GM21737 (cell line): ENCODE data around the gene LRRC7.
"Not testable (repeated sequence)": the region's sequence is repeated elsewhere in the genome, so short reads cannot be mapped to it uniquely, and the experiment has no call there.

Source experiments
- ATAC-seq: cut with Tn5 transposase; IDR thresholded peaks from one replicate; pipeline ENCODE4 v1.9.1; 2021; ENCODE audit warnings: mild to moderate bottlenecking, moderate library complexity; ENCODE audit not compliant: unreplicated experiment

The LRRC7 gene

DNA sequence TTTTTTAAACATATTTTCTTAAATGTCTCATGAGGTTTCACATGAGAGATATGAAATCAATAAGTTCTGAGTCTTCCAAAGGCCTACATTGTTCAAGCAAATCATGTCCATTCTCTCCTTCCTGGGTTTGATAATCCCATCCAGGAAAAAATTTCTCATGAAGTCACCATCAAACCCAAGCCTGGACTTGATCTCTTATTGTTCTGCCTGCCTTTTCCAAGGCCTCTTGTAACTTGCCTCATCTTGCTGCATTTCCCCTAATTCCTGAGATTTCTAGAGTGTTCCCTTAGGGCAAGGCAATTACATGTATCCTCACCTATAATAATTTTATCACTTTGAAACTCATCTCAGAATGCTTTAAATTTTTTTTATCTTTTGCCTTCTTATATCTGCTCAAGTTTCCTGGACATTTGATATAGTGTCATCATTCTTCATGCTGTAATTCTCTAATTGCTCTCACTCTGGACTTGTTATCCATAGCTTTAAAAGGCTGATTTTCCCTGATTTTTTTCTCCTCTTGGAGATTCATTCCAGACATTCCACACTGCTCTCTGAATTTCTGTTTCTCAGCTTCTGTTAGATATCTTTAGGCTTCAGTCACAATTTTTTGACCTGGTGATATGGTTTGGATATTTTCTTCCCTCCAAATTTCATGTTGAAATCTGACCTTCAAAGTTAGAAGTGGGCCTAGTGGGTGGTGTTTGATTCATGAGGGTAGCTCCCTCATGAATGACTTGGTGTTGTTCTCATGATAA is 126.4 kb downstream of the LRRC7 start:
- no peak for ATAC-seq

DNA sequence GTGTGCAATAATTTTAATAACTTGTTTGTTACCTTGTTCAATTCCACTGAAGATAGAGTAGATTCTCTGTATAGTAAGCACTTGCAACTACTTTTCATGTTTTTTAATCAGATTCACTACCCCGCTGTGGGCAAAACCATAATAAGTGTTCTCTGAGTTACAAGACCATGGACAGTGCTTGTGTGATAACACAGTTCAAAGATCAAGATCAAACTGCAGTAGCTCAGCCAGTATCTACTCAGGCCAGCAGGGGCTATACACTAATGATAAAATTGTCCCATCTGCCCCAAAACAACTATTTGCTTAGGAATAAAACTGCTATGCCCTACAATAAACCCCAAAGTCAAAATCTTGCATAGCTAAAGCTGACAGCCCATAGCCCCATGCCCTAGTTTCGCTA is 129.6 kb downstream of the LRRC7 start:
- no peak for ATAC-seq

DNA sequence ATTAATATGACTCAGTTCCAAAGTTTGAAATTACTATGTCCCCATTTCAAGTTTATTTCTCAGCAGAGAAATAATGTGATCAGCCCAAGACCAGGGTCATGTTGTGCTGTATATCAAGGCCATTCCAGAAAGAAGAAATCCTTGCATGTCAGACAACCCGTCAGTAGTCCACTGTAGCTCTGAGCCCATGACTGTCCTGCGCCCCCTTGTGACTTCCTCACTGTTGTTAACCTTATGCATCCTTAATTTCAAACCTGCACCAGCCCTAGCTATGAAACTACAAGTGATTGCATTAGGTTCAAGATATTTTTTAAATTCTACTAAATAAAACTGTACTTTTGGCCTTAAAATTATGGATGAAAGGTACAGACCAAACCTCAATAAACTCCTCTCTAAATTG is 133.0 kb downstream of the LRRC7 start:
- no peak for ATAC-seq

DNA sequence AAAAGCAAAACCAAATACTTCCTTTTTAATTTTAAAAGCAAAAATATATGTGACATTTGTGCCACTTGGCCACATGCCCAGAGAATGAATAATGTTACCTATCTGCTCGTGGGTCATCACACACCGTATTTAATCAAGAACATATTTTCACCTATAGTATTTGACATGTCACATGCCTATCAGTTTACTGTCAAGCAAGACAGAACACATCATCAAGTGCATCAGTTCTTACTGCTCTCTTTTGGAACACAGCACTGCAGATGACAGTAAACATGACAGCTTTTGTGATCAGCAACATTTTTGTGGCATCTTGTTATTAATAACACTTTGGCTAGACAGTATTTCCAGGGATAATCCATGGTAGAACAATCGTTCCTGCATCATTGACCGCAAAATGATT is 134.4 kb downstream of the LRRC7 start:
- ATAC-seq = no peak

DNA sequence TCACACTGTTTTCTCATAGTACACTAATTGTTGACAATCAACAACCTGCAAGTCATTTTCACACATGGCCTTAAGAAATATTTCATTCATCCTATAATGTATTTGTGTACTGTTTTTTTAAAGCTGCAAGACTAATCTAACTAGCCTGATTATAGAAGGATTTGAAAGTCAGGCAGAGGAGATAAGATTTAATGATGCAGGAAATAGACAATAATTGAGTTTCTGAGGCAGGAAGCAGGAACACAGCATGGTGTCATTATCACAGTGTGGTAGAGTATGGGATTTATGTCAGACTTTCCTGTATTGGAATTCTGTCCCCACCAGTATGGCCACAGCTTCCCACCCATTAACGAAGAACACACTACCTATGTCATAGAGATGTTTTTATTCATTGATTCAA is 138.8 kb downstream of the LRRC7 start:
- ATAC-seq = no peak

DNA sequence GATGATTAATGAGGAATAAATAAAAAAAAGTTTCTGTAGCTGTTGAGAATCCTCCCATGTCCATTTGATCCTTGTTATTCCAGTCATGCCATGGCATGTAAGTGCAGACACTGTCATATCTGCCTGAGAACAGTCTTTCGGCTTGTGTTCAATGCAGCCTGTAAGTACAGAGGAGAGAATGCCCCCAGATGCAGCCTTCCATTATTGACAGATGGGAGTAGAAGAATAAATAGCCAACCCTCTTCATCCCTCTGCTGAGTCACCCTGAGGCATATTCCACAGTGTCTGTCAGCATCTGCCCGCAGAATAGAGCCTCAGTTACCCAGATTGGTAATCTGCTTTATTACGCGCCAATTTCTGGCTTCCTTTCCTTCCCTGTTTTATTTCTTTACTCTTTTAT is 139.4 kb downstream of the LRRC7 start:
- no peak for ATAC-seq

DNA sequence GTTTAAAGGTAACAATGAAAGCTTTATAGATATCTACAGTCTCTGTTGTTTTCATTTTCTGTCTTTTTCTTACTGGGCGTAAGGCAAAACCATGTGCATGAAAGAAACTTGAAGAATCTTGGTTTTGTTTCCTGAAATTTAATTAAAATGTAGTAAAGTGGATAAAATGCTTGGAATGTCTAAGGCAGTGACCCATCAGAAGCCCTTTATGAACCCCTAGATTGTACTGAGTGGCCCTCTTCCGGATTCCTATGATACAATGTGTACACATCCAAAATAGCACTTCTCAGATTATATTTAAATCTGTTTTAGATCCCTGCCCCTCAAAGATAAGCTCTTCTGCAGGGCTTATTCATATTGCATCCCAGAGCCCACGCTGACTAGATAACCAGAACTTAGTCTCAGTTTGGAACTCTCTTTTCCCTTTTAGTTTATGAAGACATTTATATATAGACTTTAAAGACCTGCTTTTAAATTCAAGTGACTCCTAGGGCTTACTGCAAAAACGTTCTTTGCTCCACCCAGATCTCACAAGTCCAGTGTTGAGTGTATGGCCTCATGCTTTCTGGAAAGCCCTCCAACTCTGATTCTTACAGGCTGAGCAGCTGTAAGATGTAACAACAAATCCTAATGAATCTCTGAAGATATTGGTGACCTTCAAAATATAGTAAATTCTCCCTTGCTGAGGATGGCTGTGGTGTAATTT is 142.9 kb downstream of the LRRC7 start:
- no peak for ATAC-seq

DNA sequence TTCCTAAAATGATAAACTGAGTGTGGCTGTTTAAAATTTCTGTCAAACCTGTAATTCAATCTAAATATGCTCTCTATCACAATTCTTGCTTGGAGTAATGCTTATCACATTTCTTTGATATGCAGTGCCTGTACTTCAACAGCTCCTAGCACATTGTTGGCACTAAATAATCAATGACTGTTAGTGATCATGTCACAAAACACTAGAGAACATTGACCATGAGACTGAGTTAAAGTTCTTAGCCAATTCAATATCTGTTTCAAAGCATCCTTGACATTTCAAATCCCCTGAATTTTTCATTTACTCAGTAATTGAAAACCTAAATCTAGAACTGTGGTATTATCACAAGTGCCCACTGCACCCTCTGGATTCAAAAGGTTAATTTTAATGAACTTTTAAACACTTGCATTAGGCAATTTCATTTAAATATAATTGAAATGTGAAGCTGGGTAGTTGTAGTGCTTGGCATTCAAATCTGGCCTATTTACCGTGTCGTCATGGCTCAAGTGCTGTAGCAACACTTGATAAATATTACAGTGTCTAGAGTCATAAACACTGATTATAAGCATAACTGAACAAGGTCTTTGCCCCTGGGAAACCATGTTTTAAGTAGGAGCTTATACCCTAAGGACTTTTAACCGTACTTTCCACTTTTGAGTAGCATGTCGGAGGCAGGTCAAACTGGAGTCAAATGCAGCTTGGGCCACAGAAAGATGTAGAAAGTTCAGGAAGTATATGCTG is 143.6 kb downstream of the LRRC7 start:
- ATAC-seq = no peak

DNA sequence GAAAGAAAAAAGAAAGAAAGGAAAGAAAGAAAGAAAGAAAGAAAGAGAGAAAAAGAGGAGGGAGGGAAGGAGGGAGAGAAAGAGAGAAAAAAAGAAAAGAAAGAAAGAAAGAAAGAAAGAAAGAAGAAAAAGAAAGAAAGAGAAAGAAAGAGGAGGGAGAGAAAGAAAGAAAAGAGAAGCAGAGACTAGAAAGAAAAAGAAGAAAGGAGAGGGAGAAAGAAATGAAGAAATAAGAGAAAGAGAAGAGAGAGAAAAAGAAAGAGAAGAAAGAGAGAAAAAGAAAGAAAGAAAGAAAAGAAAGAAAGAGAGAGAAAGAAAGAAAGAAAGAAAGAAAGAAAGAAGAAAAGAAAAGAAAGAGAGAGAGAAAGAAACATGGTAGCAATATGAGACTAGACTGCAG is 150.1 kb downstream of the LRRC7 start:
- not testable (repeated sequence) for ATAC-seq

DNA sequence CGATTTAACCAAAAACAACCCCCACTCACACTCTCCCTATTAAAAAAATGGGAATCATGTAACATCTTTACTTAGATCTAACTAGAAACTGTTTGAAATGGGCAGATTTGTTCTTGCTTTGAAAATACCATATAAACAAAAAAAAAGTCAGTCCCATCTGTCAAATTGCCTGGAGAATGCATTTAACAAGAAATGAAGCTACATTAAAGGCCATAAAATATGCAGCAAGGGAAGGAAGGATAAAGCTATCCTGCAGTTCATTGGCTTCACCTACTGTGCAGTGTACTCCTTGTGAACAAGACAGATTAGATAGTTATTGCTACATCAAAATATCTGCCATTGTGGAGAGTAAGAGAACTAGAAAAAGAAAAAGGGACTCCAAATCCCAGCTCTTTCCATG is 160.5 kb downstream of the LRRC7 start:
- ATAC-seq = no peak

DNA sequence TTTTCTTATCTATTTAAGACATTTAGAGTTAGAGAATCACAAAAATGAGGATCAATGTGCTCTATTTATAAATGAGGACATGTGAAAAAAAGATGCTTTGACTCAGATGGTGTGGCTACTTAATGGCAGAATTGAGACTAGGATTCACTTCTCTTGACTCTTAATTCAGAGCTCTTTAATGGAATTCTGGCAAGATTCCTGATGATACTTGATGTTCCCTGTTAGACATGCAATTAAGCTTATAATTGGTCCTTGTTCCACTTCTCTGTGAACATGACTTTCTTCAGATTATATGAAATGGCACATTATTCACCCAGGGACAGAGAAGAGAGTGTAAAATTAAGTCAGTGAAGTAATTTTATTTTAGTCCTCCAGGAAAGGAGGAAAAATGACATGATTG is 165.3 kb downstream of the LRRC7 start:
- ATAC-seq = no peak

DNA sequence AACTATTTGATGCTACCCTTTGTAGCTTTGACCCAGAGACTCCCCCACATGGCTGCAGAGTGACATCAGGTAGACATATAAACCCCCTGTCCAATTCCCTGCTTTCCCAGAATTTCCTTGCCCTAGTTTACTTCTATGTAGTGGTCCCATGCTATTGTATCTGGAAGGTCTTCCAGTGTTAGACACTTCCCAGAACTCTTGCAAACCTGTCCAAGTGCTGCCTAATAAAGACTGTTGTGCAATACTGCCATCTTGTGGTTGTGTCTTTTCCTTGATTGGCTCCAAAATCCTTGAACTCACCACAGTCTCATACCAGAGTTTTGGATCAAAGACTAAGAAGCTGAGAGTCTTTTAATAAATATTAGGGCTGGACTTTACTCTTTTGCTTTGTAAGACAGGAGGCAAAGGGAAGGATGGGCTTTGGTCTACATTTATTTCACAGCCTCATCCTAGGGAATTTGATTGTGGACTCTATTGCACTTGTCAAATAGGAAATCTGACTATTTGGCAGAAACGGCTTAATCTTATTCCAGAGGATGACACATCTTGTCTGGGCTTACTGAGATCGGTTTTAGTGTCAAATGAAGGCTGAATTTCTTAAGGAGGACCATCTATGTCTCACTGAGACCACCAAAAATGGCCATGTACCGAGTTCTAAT is 169.9 kb downstream of the LRRC7 start:
- ATAC-seq = peak; percentile 62

DNA sequence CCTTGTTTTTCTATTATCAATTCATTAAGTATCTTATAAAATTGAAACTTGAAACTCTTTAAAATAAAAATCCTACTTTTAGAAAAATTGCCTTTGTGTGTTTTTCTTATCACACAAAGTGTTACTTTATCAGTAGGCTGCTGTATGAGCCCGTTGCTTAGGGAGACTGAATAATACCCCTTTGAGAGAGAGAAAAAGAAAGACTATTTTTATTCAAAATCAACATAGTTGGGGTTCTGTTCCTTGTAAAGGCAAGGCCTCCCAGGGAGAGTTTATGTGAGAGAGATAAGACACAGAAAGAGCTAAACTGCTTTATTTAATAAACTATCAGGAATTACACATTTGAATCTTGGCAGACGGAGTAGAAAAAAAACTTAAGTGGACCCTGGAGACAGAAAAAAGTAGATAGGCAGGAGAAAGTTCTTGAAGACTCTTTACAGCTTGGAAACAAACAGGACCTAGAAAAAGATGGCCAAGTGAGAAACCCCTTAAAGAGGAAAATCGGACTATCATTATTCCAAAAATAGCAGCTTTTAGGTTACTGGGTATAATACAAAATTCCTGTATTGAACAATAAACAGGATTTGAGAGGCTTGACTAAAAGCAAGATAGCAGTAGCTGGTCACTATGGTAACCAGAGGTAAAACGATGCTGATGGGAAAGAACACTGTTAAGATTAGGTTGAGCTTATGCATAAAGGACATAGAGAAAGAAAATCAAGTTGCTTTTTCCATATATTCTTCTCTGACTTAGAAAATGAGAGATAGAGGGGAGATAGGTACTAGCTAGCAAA is 170.9 kb downstream of the LRRC7 start:
- ATAC-seq = no peak

DNA sequence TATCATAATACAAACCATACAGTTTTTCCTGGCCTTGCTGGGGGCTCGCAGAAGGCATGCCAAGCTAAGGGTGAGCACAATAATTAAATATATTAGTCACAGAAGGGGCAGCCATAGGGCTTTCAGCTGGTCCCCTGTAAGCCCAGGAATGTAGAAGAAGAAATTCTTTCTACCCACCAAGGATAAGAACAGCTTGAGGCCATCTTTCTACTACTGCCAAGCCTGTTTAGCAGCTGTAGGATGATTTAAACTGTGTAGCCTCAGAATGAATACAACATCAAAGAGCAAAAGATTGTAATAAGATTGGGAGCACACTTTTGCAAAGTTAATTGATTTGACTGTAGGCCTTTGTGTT is 171.5 kb downstream of the LRRC7 start:
- no peak for ATAC-seq

DNA sequence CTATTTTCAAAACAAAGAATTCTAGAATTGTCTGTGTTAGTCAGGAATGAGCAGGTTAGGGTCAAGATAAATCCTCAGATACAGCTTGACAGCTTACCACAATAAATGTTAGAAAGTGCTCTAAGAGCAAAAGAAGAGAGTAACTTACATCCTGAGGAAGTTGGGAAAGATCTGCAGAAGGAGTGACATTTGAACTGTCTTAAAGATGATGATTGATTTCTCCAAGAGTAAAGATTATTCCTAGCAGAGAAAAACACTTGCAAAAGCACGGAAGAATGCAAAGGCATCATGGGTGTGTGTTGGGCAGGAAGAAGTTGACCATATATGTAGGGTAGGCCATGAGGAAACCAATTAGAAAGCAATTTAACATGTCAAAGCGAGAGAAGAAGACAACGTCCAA is 175.4 kb downstream of the LRRC7 start:
- no peak for ATAC-seq

DNA sequence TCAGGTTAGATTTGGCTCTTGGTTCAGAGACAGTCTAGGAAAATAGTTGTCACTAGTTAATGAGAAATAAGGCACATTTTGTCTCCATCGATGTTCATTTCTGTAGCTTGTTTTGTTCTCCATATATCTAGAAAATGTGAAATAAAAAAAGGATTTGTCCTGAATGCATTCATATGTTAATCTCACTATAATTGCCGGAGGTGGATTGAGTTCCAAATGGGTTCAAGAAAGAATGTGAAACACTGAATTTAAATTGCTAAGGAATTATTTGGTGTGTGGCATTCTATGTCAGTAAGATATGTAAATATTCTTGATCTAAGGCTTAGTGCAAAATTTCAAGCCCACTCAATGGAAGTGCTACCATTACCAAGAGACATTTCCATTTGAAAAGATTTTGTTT is 176.7 kb downstream of the LRRC7 start:
- ATAC-seq = no peak

DNA sequence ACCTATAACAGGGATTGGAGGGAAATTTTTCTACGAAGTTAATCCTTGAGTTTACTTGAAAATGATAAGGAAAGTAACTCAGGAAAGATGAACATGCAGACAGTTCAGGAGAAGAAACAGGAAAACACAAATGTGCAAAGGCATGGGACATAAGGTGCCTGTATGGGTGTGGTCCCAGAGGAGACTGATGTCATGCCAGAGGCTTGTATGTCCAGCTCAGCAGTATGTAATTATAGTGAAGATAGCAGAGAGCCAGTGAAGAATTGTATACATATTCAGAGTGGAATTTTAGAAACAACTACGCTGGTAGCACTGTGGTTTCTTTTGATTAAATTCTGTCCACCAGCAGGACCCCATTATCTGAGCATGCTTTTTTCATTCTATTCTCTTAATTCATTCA is 179.5 kb downstream of the LRRC7 start:
- no peak for ATAC-seq

DNA sequence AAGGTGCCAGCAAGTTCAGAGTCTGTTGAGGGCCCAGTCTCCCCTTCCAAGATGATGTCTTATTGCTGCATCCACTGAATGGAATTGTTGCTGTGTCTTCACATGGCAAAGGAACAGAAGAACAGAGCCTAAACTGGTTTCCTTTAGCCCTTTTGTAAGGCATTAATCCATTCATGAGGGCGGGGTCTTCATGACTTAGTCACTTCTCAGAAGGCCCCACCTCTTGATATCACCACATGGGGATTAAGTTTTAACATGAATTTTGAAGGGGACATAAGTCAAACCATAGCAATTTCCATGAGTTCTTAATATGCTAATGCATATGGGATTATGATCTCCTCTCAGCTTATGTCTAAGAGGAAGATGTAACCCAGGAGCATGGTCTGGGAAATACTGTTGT is 182.9 kb downstream of the LRRC7 start:
- no peak for ATAC-seq

DNA sequence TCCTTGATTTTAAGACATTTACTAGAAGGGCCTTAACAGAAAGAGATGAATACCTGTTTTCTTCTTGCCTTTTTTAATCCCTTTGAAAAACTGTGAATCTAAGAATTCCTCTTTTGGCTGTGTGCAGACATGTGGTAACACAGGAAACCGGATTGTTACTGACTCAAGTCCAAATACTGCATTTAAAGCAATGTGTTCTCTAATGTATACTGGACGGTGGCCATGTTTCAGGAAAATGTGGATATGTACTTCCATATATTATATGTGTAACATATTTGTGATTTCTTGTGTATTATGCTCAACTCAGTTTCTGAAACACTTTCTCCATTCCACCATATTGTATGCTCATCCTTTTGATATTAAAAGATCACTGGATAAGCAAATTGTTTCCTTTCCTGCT is 185.1 kb downstream of the LRRC7 start:
- ATAC-seq = no peak

DNA sequence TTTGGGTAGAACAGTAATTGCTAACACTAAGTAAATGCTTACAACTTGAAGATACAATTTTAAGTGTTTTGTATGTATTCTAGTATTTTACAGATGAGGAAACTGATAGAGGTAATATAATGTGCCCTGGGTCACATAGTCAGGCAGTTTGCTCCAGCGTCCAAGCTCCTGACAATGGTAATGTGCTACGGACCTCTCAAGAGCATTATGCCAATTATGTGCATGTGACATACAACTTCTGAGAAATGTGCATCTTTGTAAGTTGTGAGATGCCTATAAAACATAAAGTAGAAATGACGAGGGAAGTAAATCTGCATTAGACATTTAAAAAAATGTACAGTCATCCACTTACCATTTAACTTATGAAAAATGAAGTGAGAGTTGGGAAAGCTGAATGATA is 186.8 kb downstream of the LRRC7 start:
- ATAC-seq = no peak

DNA sequence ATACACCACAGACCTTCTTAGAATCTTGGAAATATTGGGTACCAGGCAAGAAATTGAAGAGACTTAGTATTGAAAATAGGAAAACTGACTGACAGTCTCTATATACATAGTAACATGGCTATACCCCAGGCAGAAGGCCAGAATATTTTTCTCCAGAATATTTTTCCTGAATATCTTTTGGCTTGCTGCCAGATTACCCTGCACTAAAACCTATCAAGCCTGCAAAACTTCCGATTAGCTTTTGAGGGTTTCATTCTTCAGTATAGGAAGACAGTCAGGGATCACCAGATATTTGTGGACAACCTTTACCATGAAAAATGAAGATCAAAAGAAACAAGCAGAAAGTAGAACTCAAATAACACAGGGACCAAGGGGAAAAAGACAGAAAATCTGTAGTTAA is 187.9 kb downstream of the LRRC7 start:
- ATAC-seq = no peak
